C4-2B (cell line): ENCODE results near the gene ATP6V1D.
A peak's percentile ranks its signal among the peaks of the same experiment; 100 is the strongest.

Source experiments
- H3K27ac ChIP-seq: fragments of 450-650 bp; 2 replicates; pipeline ENCODE4 v1.5.1; 2017
- CTCF ChIP-seq: fragments of 450-650 bp; conservative IDR thresholded peaks from 2 replicates; pipeline ENCODE4 v1.5.1; 2017; ENCODE audit warnings: mild to moderate bottlenecking
- ZFX ChIP-seq: fragments of 450-650 bp; IDR thresholded peaks from 2 replicates; pipeline ENCODE4 v1.6.1; 2017

The ATP6V1D gene

DNA sequence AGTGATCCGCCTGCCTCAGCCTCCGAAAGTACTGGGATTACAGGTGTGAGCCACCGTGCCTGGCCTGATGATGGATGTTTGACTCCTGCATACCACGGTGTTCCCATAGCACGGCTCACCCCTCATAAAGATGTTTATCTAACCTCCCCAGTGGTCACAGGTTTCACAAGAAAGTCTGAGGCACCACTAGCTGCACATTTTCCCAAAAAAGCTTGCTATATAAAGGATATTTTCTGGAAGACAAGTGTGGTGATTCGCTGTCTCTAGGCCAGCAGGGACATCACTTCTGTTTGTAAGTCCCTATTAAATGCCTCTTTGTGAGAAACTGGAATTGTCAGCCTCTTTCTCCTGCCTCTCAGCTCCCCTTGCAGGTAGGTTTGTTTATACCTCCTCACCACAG lies 34.1 kb upstream of the ATP6V1D start:
- TF ChIP-seq ZFX (no peak), CTCF (no peak)
- peak overlapping the region; percentile 27 for H3K27ac ChIP-seq

GRCh38 chr14:67392800-67393199 lies 33.2 kb upstream of the ATP6V1D start:
- TF ChIP-seq ZFX (no peak), CTCF (no peak)
- peak overlapping the region; percentile 27; the same call in 1 of the 2 replicates for H3K27ac ChIP-seq

- no peak overlapping the region for H3K27ac ChIP-seq
- TF ChIP-seq ZFX = no peak
- TF ChIP-seq CTCF = no peak
Measured at GRCh38 chr14:67392123-67392522, 32.5 kb upstream of the ATP6V1D start.

DNA sequence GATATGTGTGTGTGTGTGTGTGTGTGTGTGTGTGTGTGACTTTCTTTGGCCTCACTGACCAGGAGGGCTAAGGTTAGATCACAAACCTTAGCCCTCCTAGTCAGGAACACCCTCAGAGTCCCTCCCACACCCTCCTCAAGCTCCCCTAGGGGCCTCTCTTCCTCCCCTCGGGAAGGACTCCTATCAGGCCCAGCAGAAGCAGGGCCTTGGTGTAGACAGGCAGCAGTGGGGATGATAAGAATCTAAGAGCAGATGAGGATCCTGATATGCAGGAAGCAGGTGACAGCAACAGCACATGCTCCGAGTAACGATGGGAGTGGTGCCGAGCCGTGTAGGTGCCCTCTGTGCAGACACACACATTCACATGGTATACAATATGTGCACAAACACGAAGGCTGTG lies 31.7 kb upstream of the ATP6V1D start:
- H3K27ac ChIP-seq = no peak overlapping the region
- TF ChIP-seq ZFX (no peak), CTCF (no peak)

DNA sequence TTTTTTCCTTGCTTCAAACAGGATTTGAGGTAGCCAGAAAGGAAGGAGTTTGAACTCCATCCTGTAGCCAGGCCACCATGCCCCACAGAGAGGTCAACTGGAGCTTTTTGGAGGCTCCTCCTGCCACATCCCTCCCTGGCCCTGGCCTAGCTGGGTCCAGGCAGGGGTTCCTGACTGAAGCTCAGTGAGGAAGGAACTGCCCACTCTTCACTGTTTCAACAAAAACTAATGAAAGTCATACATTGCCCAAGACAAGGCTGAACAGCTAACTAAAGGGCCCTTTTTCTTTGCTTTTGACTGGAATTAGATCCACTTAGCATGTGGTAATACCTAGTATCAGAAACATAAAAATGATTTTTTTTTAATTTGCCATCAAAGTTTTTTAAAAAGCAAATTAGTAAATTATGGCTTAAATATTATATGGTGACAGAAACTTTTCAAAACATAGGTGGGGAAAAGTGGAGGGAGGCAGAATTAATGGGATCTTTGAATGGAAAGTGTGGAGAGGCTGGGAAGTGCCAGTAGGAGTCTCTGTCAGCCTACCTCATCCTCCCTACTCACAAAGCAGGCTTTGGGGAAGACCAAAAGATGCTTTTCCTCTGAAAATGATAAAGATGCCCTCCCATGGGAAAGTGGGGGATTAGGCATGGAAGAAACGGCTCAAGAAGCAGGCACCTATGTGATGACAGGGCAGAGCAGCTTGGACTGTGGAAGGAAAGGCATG lies 30.4 kb upstream of the ATP6V1D start:
- H3K27ac ChIP-seq = no peak overlapping the region
- TF ChIP-seq ZFX (no peak), CTCF (no peak)

DNA sequence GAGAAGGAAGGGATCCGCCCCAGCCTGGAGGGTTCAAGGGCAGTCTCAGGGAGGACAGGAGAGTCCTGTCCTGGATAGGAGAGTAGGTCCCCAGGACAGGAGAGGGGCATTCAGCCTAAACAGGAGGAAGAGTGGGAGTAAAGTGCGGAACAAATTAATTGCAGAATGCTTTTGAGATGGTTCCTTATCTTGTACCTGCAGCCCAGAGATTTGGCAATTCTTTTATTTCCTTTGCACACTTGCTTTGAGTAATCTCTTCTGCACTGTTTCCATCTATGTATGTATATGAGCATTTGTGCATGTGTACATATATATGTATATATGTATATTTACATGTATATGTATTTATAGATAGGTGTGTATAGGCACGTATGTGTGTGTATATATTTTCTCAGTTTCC lies 29.7 kb upstream of the ATP6V1D start:
- TF ChIP-seq CTCF = no peak
- TF ChIP-seq ZFX = no peak
- H3K27ac ChIP-seq = no peak overlapping the region

DNA sequence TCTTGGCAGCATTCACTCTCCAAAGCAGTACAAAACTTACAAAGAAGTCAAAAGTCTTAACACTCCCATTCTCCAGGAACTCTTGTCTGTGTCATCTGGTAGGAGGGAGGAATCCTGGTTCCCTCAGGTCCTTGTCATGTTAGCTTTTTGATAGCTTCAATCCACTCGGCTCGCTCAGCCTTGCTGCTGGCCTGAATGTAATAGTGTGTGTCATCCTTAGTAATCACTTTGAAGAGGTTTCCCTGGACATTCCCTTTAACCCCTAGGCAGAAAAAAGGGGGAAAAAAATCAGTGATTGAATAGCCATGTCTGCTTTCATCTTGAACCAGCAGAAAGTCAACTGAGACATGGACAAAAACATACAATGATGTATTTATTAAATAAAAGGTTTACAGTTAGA lies 27.6 kb upstream of the ATP6V1D start:
- H3K27ac ChIP-seq = no peak overlapping the region
- no peak for TF ChIP-seq CTCF
- no peak for TF ChIP-seq ZFX
